ENCODE measurements around the gene CATSPERE.
"Not testable (repeated sequence)": the region's sequence is repeated elsewhere in the genome, so short reads cannot be mapped to it uniquely, and the experiment has no call there.

The CATSPERE gene

GRCh38 chr1:244636488-244637259, 175.6 kb downstream of the CATSPERE start:
- no peak for DNase-seq

GRCh38 chr1:244639561-244639960, 178.5 kb downstream of the CATSPERE start:
- DNase-seq = no peak

GRCh38 chr1:244640917-244641316, 179.8 kb downstream of the CATSPERE start:
- DNase-seq = no peak

- no peak for DNase-seq
Observed at GRCh38 chr1:244642526-244642925, 181.5 kb downstream of the CATSPERE start.

GRCh38 chr1:244642988-244643387, 181.9 kb downstream of the CATSPERE start:
- no peak for DNase-seq

GRCh38 chr1:244645414-244645813, 184.3 kb downstream of the CATSPERE start:
- DNase-seq = no peak

GRCh38 chr1:244645890-244646289, 184.8 kb downstream of the CATSPERE start:
- no peak for DNase-seq

GRCh38 chr1:244647819-244648218, 186.7 kb downstream of the CATSPERE start:
- no peak for DNase-seq

- DNase-seq = peak in 1 of 2 experiments; percentile 12
Observed at GRCh38 chr1:244651956-244652622, 191.0 kb downstream of the CATSPERE start.

GRCh38 chr1:244652623-244653438, 191.8 kb downstream of the CATSPERE start, which contains the start of gene DESI2:
DESI2 (plus strand) TSS chr1:244653126; CDS start chr1:244653314, 188 bp downstream.
- peak; percentile 97 to 98 for DNase-seq

GRCh38 chr1:244653439-244654107, 192.5 kb downstream of the CATSPERE start:
- DNase-seq = peak; percentile 6 to 32

- no peak for DNase-seq
Observed at GRCh38 chr1:244654108-244655038, 193.3 kb downstream of the CATSPERE start.

GRCh38 chr1:244655186-244655585, 194.1 kb downstream of the CATSPERE start:
- DNase-seq = no peak

GRCh38 chr1:244657421-244657820, 196.3 kb downstream of the CATSPERE start:
- DNase-seq = no peak

- no peak for DNase-seq
Observed at GRCh38 chr1:244659694-244660093, 198.6 kb downstream of the CATSPERE start.

- DNase-seq = no peak
Observed at GRCh38 chr1:244660595-244660994, 199.5 kb downstream of the CATSPERE start.

- not testable (repeated sequence) for DNase-seq
Observed at GRCh38 chr1:244661569-244662312, 200.7 kb downstream of the CATSPERE start.

- no peak for DNase-seq
Observed at GRCh38 chr1:244662599-244662998, 201.5 kb downstream of the CATSPERE start.

GRCh38 chr1:244664353-244664752, 203.3 kb downstream of the CATSPERE start:
- DNase-seq = no peak

- peak; percentile 15 to 44 for DNase-seq
Observed at GRCh38 chr1:244665771-244666217, 204.7 kb downstream of the CATSPERE start.

All from NCI-H526 (cell line).